NCI-H524 treated with DMSO at 0.1 percent for 48 hours (cell line): Measurements from ENCODE around the gene PSMB10.

Experiments
- DNase-seq: peaks from one replicate; lab custom pipeline; 2025; lab: John Stamatoyannopoulos, UW

The PSMB10 gene

GRCh38 chr16:67892375-67892774 is 44.3 kb downstream of the PSMB10 start:
- DNase-seq: no peak

- DNase-seq: no peak
Measured at GRCh38 chr16:67888331-67888730, 48.3 kb downstream of the PSMB10 start.

GRCh38 chr16:67886387-67886786 is 50.3 kb downstream of the PSMB10 start:
- no peak for DNase-seq

- DNase-seq: no peak
Measured at GRCh38 chr16:67885976-67886375, 50.7 kb downstream of the PSMB10 start.

GRCh38 chr16:67885545-67885944 is 51.1 kb downstream of the PSMB10 start:
- no peak for DNase-seq

- no peak for DNase-seq
Measured at GRCh38 chr16:67884684-67885083, 52.0 kb downstream of the PSMB10 start, which contains the start of gene NRN1L. NRN1L (plus strand) TSS chr16:67884885; CDS start chr16:67884904, 19 bp downstream.
